Peyer's patch (tissue), 4 donors: ENCODE measurements around the gene ENDOD1. TPM values are rescaled to one million over a fixed set of nuclear protein-coding genes. Genes with fewer than 3 reads are reported as not detected.
A peak's percentile ranks its signal among the peaks of the same experiment; 100 is the strongest.

Experiments used
- DNase-seq, 3 donors: peaks; one replicate each; pipeline ENCODE4 v3.0.0-alpha.2; 2017 to 2019
- H3K27ac ChIP-seq, 4 donors: fragments of 200-600 bp; sonication (generic); one replicate each; pipeline ENCODE4 v1.5.1; 2016 to 2019
- H3K27me3 ChIP-seq, 2 donors: fragments of 200-600 bp; sonication (generic); one replicate each; pipeline ENCODE4 v1.5.1; 2019
- H3K36me3 ChIP-seq, 3 donors: fragments of 200-600 bp; sonication (generic); one replicate each; pipeline ENCODE4 v1.5.1; 2016 to 2019
- H3K4me1 ChIP-seq, 4 donors: fragments of 200-600 bp; sonication (generic); one replicate each; pipeline ENCODE4 v1.5.1; 2016 to 2019
- H3K4me3 ChIP-seq, 4 donors: fragments of 200-600 bp; sonication (generic); 1 replicate in 3 of 4; 2 replicates in 1 of 4; pipeline ENCODE4 v1.5.1; 2016 to 2019; ENCODE audit warnings: mild to moderate bottlenecking in 1 of 4
- H3K9me3 ChIP-seq, 4 donors: fragments of 200-600 bp; sonication (generic); one replicate each; pipeline ENCODE4 v1.5.1; 2016 to 2019; ENCODE audit warnings: mild to moderate bottlenecking in 1 of 4
- CTCF ChIP-seq, 6 experiments: fragments of 450-650 bp in 4 of 6; fragments of 200-600 bp in 2 of 6; sonication (generic) in 1 of 6; IDR thresholded peaks; one replicate each; pipeline ENCODE4 v1.5.1; 2017 to 2019; ENCODE audit warnings: antibody characterized with exemption in 6 of 6, mild to moderate bottlenecking in 3 of 6, moderate library complexity in 1 of 6
- POLR2A ChIP-seq, 2 donors: fragments of 450-650 bp; IDR thresholded peaks; one replicate each; pipeline ENCODE4 v1.5.1; 2017; ENCODE audit warnings: antibody characterized with exemption in 2 of 2, mild to moderate bottlenecking in 2 of 2, moderate library complexity in 2 of 2
- total RNA-seq, 4 donors: library from RNA; depleted of rRNA; stranded (reverse); fragments of >200 nt; gene quantifications; one replicate each; pipeline ENCODE4 v1.1.0, GENCODE V29; 2016

ENDOD1 gene
- total RNA-seq, 4 donors from 2014 or later, result 11.6 to 41.0 (median 39.2) TPM

GRCh38 chr11:95092549-95093324 lies 3.1 kb downstream of the ENDOD1 start:
- Histone ChIP-seq H3K4me3 (no peak overlapping the region), H3K4me1 (peaks cover 0 to 29% (median 17%) of the 10 kb centered on the region in 4 donors)
- DNase-seq, result peak in 2 of 3 donors; percentile 59 to 79

GRCh38 chr11:95093548-95093947 lies 3.9 kb downstream of the ENDOD1 start:
- H3K4me3 ChIP-seq, result no peak overlapping the region
- peaks cover 0 to 29% (median 17%) of the 10 kb centered on the region in 4 donors for H3K4me1 ChIP-seq
- no peaks in the 10 kb centered on the region for H3K27me3 ChIP-seq
- H3K27ac ChIP-seq, result peak overlapping the region in 3 of 4 donors; percentile 33 to 88 (median 60)
- H3K9me3 ChIP-seq, result no peaks in the 10 kb centered on the region
- TF ChIP-seq POLR2A (IDR thresholded peaks at IDR 0.05), result no peak
- no peak for TF ChIP-seq CTCF (IDR thresholded peaks at IDR 0.05)
- peak in 1 of 3 donors; percentile 50 for DNase-seq
- no peaks in the 10 kb centered on the region for H3K36me3 ChIP-seq

More at GRCh38 chr11:95092549-95093324, 3.1 kb downstream of the ENDOD1 start:
- peak overlapping the region in 3 of 4 donors; percentile 33 to 88 (median 60) for H3K27ac ChIP-seq
- H3K27me3 ChIP-seq, result no peaks in the 10 kb centered on the region
- no peaks in the 10 kb centered on the region for H3K36me3 ChIP-seq
- no peaks in the 10 kb centered on the region for H3K9me3 ChIP-seq
- TF ChIP-seq POLR2A (IDR thresholded peaks at IDR 0.05) (no peak), CTCF (IDR thresholded peaks at IDR 0.05) (peak; percentile 36 to 65 (median 56))

GRCh38 chr11:95095858-95096587 lies 6.4 kb downstream of the ENDOD1 start:
- H3K9me3 ChIP-seq, result no peaks in the 10 kb centered on the region
- TF ChIP-seq POLR2A (IDR thresholded peaks at IDR 0.05) (no peak), CTCF (IDR thresholded peaks at IDR 0.05) (no peak)
- no peaks in the 10 kb centered on the region for H3K36me3 ChIP-seq
- H3K4me3 ChIP-seq, result no peak overlapping the region
- no peak for DNase-seq
- H3K27me3 ChIP-seq, result no peaks in the 10 kb centered on the region
- peaks cover 0 to 27% (median 13%) of the 10 kb centered on the region in 4 donors for H3K4me1 ChIP-seq
- peak overlapping the region in 1 of 4 donors; percentile 22 for H3K27ac ChIP-seq

GRCh38 chr11:95097209-95097608 lies 7.6 kb downstream of the ENDOD1 start:
- Histone ChIP-seq H3K4me1 (peaks cover 0 to 19% (median 13%) of the 10 kb centered on the region in 4 donors), H3K27ac (no peak overlapping the region), H3K9me3 (no peaks in the 10 kb centered on the region), H3K36me3 (no peaks in the 10 kb centered on the region), H3K27me3 (no peaks in the 10 kb centered on the region), H3K4me3 (no peak overlapping the region)
- no peak for DNase-seq
- no peak for TF ChIP-seq POLR2A (IDR thresholded peaks at IDR 0.05)
- no peak for TF ChIP-seq CTCF (IDR thresholded peaks at IDR 0.05)

DNA sequence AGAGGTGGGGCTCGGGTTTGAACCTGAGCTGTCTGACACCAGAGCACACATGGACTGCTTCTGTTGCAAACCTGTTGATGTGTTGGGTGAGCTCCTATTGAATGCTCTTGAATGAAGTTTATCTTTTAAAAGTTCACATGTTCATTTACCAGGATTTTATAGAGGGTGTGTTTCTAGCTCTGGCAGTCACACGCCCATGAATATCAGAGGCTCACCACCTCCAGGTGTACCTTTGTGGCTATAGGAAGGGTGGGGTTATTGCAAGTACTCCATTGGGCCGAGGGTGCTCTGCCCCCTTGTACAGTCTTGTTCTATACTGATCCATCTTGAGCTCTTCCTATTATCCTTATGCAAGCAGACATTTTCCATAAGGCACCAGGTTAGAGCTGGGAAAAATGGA lies 9.2 kb downstream of the ENDOD1 start:
- H3K27ac ChIP-seq, result no peak overlapping the region
- no peak for TF ChIP-seq POLR2A (IDR thresholded peaks at IDR 0.05)
- no peak for TF ChIP-seq CTCF (IDR thresholded peaks at IDR 0.05)
- H3K36me3 ChIP-seq, result no peaks in the 10 kb centered on the region
- no peaks in the 10 kb centered on the region for H3K27me3 ChIP-seq
- DNase-seq, result no peak
- H3K4me1 ChIP-seq, result peaks cover 0 to 6% (median 2%) of the 10 kb centered on the region in 4 donors
- no peak overlapping the region for H3K4me3 ChIP-seq
- no peaks in the 10 kb centered on the region for H3K9me3 ChIP-seq
